ENCODE data around the gene CCSER1.

Gene CCSER1

GRCh38 chr4:90943311-90943710 lies 816.1 kb downstream of the CCSER1 start:
- H3K4me2 ChIP-seq (ENCODE audit: low read depth, low read length, poor library complexity, severe bottlenecking), result no peak overlapping the region
- no peaks in the 10 kb centered on the region for H3K36me3 ChIP-seq (ENCODE audit: low read length)

GRCh38 chr4:90946945-90947344 lies 819.8 kb downstream of the CCSER1 start:
- H2AFZ ChIP-seq (ENCODE audit: low read depth, low read length, severe bottlenecking), result no peak overlapping the region
- H3K79me2 ChIP-seq (ENCODE audit: insufficient read depth, low read length), result no peaks in the 10 kb centered on the region
- no peak overlapping the region for H3K4me3 ChIP-seq (ENCODE audit: insufficient read depth, low read length, poor library complexity, severe bottlenecking)
- TF ChIP-seq CTCF (IDR thresholded peaks at IDR 0.05; ENCODE audit: insufficient read depth, low read length, poor library complexity, severe bottlenecking) (no peak), EZH2phosphoT487 (conservative IDR thresholded peaks at IDR 0.05; ENCODE audit: low read length) (no peak)
- H3F3A ChIP-seq (ENCODE audit: insufficient read depth), result no peaks in the 10 kb centered on the region
- no peak overlapping the region for H3K27ac ChIP-seq (ENCODE audit: low read depth, low read length)
- H3K9me3 ChIP-seq (ENCODE audit: insufficient read depth, low read length), result no peaks in the 10 kb centered on the region
- H3K27me3 ChIP-seq (ENCODE audit: low read length), result no peaks in the 10 kb centered on the region
- H3K9ac ChIP-seq (ENCODE audit: low read length), result no peak overlapping the region
- no peaks in the 10 kb centered on the region for H3K36me3 ChIP-seq (ENCODE audit: low read length)
- H3K9me2 ChIP-seq (replicated peaks; ENCODE audit: insufficient read depth, low read length), result no peaks in the 10 kb centered on the region
- H3K4me2 ChIP-seq (ENCODE audit: low read depth, low read length, poor library complexity, severe bottlenecking), result no peak overlapping the region
- H4K20me1 ChIP-seq (ENCODE audit: low read depth, low read length), result no peaks in the 10 kb centered on the region

More at GRCh38 chr4:90943311-90943710, 816.1 kb downstream of the CCSER1 start:
- Histone ChIP-seq H3K9ac (ENCODE audit: low read length) (no peak overlapping the region), H3K27ac (ENCODE audit: low read depth, low read length) (no peak overlapping the region), H3F3A (ENCODE audit: insufficient read depth) (no peaks in the 10 kb centered on the region), H2AFZ (ENCODE audit: low read depth, low read length, severe bottlenecking) (no peak overlapping the region), H3K27me3 (ENCODE audit: low read length) (no peaks in the 10 kb centered on the region), H3K9me3 (ENCODE audit: insufficient read depth, low read length) (no peaks in the 10 kb centered on the region), H3K79me2 (ENCODE audit: insufficient read depth, low read length) (no peaks in the 10 kb centered on the region), H3K9me2 (replicated peaks; ENCODE audit: insufficient read depth, low read length) (no peaks in the 10 kb centered on the region), H3K4me3 (ENCODE audit: insufficient read depth, low read length, poor library complexity, severe bottlenecking) (no peak overlapping the region), H4K20me1 (ENCODE audit: low read depth, low read length) (no peaks in the 10 kb centered on the region)
- TF ChIP-seq CTCF (IDR thresholded peaks at IDR 0.05; ENCODE audit: insufficient read depth, low read length, poor library complexity, severe bottlenecking), result no peak
- no peak for TF ChIP-seq EZH2phosphoT487 (conservative IDR thresholded peaks at IDR 0.05; ENCODE audit: low read length)

- Histone ChIP-seq H3K36me3 (ENCODE audit: low read length) (no peaks in the 10 kb centered on the region), H3K9ac (ENCODE audit: low read length) (no peak overlapping the region), H3K4me3 (ENCODE audit: insufficient read depth, low read length, poor library complexity, severe bottlenecking) (no peak overlapping the region), H3K27me3 (ENCODE audit: low read length) (no peaks in the 10 kb centered on the region), H3K9me2 (replicated peaks; ENCODE audit: insufficient read depth, low read length) (no peaks in the 10 kb centered on the region), H3K4me2 (ENCODE audit: low read depth, low read length, poor library complexity, severe bottlenecking) (no peak overlapping the region), H3K27ac (ENCODE audit: low read depth, low read length) (no peak overlapping the region), H2AFZ (ENCODE audit: low read depth, low read length, severe bottlenecking) (no peak overlapping the region), H3K9me3 (ENCODE audit: insufficient read depth, low read length) (no peaks in the 10 kb centered on the region), H3K79me2 (ENCODE audit: insufficient read depth, low read length) (no peaks in the 10 kb centered on the region), H3F3A (ENCODE audit: insufficient read depth) (no peaks in the 10 kb centered on the region), H4K20me1 (ENCODE audit: low read depth, low read length) (no peaks in the 10 kb centered on the region)
- no peak for TF ChIP-seq CTCF (IDR thresholded peaks at IDR 0.05; ENCODE audit: insufficient read depth, low read length, poor library complexity, severe bottlenecking)
- no peak for TF ChIP-seq EZH2phosphoT487 (conservative IDR thresholded peaks at IDR 0.05; ENCODE audit: low read length)
Measured at GRCh38 chr4:90950385-90950841, 823.2 kb downstream of the CCSER1 start.

Measured in SU-DHL-6 (cell line).